ENCODE results near the gene TLE4.

TLE4 gene

GRCh38 chr9:79665931-79666330 lies 94.2 kb downstream of the TLE4 start:
- no peak for TF ChIP-seq CTCF (IDR thresholded peaks at IDR 0.05)
- no peak overlapping the region for H3K27ac ChIP-seq
- H3K27me3 ChIP-seq (ENCODE audit: control insufficient read depth, insufficient read depth, low read length): no peaks in the 10 kb centered on the region
- no peak overlapping the region for H3K4me2 ChIP-seq (ENCODE audit: low read length)
- H3K79me2 ChIP-seq: no peaks in the 10 kb centered on the region
- H3K4me3 ChIP-seq (ENCODE audit: low read depth, low read length): no peak overlapping the region
- H2AFZ ChIP-seq: no peak overlapping the region
- no peak overlapping the region for H3K9ac ChIP-seq
- H3K4me1 ChIP-seq: peaks cover 3% of the 10 kb centered on the region
- no peaks in the 10 kb centered on the region for H3K36me3 ChIP-seq (ENCODE audit: control insufficient read depth, insufficient read depth, low read length)
- no peaks in the 10 kb centered on the region for H3K9me3 ChIP-seq (ENCODE audit: control insufficient read depth, low read length)

- H3K4me3 ChIP-seq (ENCODE audit: low read depth, low read length): no peak overlapping the region
- H3K27me3 ChIP-seq (ENCODE audit: control insufficient read depth, insufficient read depth, low read length): no peaks in the 10 kb centered on the region
- no peak overlapping the region for H3K4me2 ChIP-seq (ENCODE audit: low read length)
- H3K4me1 ChIP-seq: no peaks in the 10 kb centered on the region
- H3K79me2 ChIP-seq: no peaks in the 10 kb centered on the region
- H3K36me3 ChIP-seq (ENCODE audit: control insufficient read depth, insufficient read depth, low read length): no peaks in the 10 kb centered on the region
- H3K9me3 ChIP-seq (ENCODE audit: control insufficient read depth, low read length): no peaks in the 10 kb centered on the region
- no peak overlapping the region for H3K27ac ChIP-seq
- TF ChIP-seq CTCF (IDR thresholded peaks at IDR 0.05): no peak
- no peak overlapping the region for H2AFZ ChIP-seq
- H3K9ac ChIP-seq: no peak overlapping the region
Observed at GRCh38 chr9:79667120-79667519, 95.4 kb downstream of the TLE4 start.

GRCh38 chr9:79667817-79668436 lies 96.2 kb downstream of the TLE4 start:
- no peak for TF ChIP-seq CTCF (IDR thresholded peaks at IDR 0.05)
- Histone ChIP-seq H3K4me1 (no peaks in the 10 kb centered on the region), H3K9ac (no peak overlapping the region), H3K36me3 (ENCODE audit: control insufficient read depth, insufficient read depth, low read length) (no peaks in the 10 kb centered on the region), H3K4me2 (ENCODE audit: low read length) (no peak overlapping the region), H2AFZ (no peak overlapping the region), H3K79me2 (no peaks in the 10 kb centered on the region), H3K4me3 (ENCODE audit: low read depth, low read length) (no peak overlapping the region), H3K27ac (no peak overlapping the region), H3K27me3 (ENCODE audit: control insufficient read depth, insufficient read depth, low read length) (no peaks in the 10 kb centered on the region), H3K9me3 (ENCODE audit: control insufficient read depth, low read length) (no peaks in the 10 kb centered on the region)

GRCh38 chr9:79668956-79669355 lies 97.2 kb downstream of the TLE4 start:
- Histone ChIP-seq H3K4me2 (ENCODE audit: low read length) (no peak overlapping the region), H3K9ac (no peak overlapping the region), H3K4me1 (no peaks in the 10 kb centered on the region), H3K79me2 (no peaks in the 10 kb centered on the region), H2AFZ (no peak overlapping the region), H3K27ac (no peak overlapping the region), H3K27me3 (ENCODE audit: control insufficient read depth, insufficient read depth, low read length) (no peaks in the 10 kb centered on the region), H3K4me3 (ENCODE audit: low read depth, low read length) (no peak overlapping the region), H3K36me3 (ENCODE audit: control insufficient read depth, insufficient read depth, low read length) (no peaks in the 10 kb centered on the region), H3K9me3 (ENCODE audit: control insufficient read depth, low read length) (no peaks in the 10 kb centered on the region)
- TF ChIP-seq CTCF (IDR thresholded peaks at IDR 0.05): no peak

- Histone ChIP-seq H3K9ac (no peak overlapping the region), H2AFZ (no peak overlapping the region), H3K9me3 (ENCODE audit: control insufficient read depth, low read length) (no peaks in the 10 kb centered on the region), H3K4me1 (no peaks in the 10 kb centered on the region), H3K27ac (no peak overlapping the region), H3K27me3 (ENCODE audit: control insufficient read depth, insufficient read depth, low read length) (no peaks in the 10 kb centered on the region), H3K4me3 (ENCODE audit: low read depth, low read length) (no peak overlapping the region), H3K79me2 (no peaks in the 10 kb centered on the region), H3K4me2 (ENCODE audit: low read length) (no peak overlapping the region), H3K36me3 (ENCODE audit: control insufficient read depth, insufficient read depth, low read length) (no peaks in the 10 kb centered on the region)
- no peak for TF ChIP-seq CTCF (IDR thresholded peaks at IDR 0.05)
Observed at GRCh38 chr9:79670269-79670961, 98.7 kb downstream of the TLE4 start.
